ENCODE measurements around the gene BEND7. TPM values are rescaled to one million over a fixed set of nuclear protein-coding genes. Genes with fewer than 3 reads are reported as not detected.

Gene BEND7
- total and polyA plus RNA-seq, 2 donors (not counting 3 experiments of a cell fraction or from before 2014, with no cell fraction given), result 7.3 to 31.7 TPM

- no TSS peak for BruUV-seq (replicated peaks)
- Histone ChIP-seq H3K9me3 (replicated peaks; ENCODE audit: control insufficient read depth, insufficient read depth, low read length) (no peaks in the 10 kb centered on the region), H3K4me3 (replicated peaks in 1 of 3; ENCODE audit: insufficient read depth in 1 of 3, low read depth in 1 of 3, low read length in 3 of 3) (no peak overlapping the region), H3K4me2 (ENCODE audit: insufficient read depth, low read length) (no peak overlapping the region), H3K4me1 (ENCODE audit: control insufficient read depth, extremely low read depth, insufficient read depth, low read length) (no peaks in the 10 kb centered on the region), H3K79me2 (ENCODE audit: control insufficient read depth, insufficient read depth, low read length) (no peaks in the 10 kb centered on the region), H3K27ac (ENCODE audit: insufficient read depth, low read depth, low read length) (no peak overlapping the region), H3K9me1 (replicated peaks; ENCODE audit: control insufficient read depth, extremely low read depth, insufficient read depth, low read length) (no peaks in the 10 kb centered on the region), H3K27me3 (ENCODE audit: control insufficient read depth in 2 of 2, insufficient read depth in 2 of 2, low read length in 2 of 2) (peaks cover 5 to 14% of the 10 kb centered on the region in 2 experiments), H3K36me3 (ENCODE audit: control insufficient read depth in 2 of 2, extremely low read depth in 1 of 2, insufficient read depth in 2 of 2, low read length in 2 of 2) (no peaks in the 10 kb centered on the region), H2AFZ (ENCODE audit: low read depth, low read length) (no peak overlapping the region), H3K9ac (replicated peaks; ENCODE audit: extremely low read depth, insufficient read depth, low read length) (no peak overlapping the region), H4K20me1 (replicated peaks; ENCODE audit: control insufficient read depth, extremely low read depth, insufficient read depth, low read length) (no peaks in the 10 kb centered on the region)
- FAIRE-seq (no peak), DNase-seq (ENCODE audit: low read depth, low spot score) (no peak)
- CTCF ChIA-PET, result interaction anchor here (1.0 kb wide), 1 partner anchor 11 kb away, joined by 3 read pairs; no protein-coding TSS in a partner anchor
- intact Hi-C loops (cut with micrococcal nuclease), result no loop called here
- POLR2A ChIA-PET, result no interaction called here
- no peak for TF ChIP-seq EZH2 (IDR thresholded peaks at IDR 0.05; ENCODE audit: borderline replicate concordance, low read depth, low read length, severe bottlenecking)
- TF ChIP-seq JUN (IDR thresholded peaks at IDR 0.05; ENCODE audit: borderline replicate concordance, insufficient read depth, insufficient read length, low read depth), result no peak
- TF ChIP-seq MAX (IDR thresholded peaks at IDR 0.05; ENCODE audit: insufficient read depth, insufficient read length), result no peak
- TF ChIP-seq CTCF (IDR thresholded peaks at IDR 0.05; ENCODE audit: extremely low read depth in 1 of 2, insufficient read depth in 1 of 2, low read depth in 1 of 2, low read length in 2 of 2), result no peak
- TF ChIP-seq POLR2A (IDR thresholded peaks at IDR 0.05; ENCODE audit: low read depth, low read length), result no peak
- TF ChIP-seq FOS (IDR thresholded peaks at IDR 0.05; ENCODE audit: borderline replicate concordance, insufficient read depth, low read length), result no peak
- no peak for TF ChIP-seq MYC (IDR thresholded peaks at IDR 0.05; ENCODE audit: low read depth, low read length)
- TF ChIP-seq GATA2 (IDR thresholded peaks at IDR 0.05; ENCODE audit: insufficient read depth, insufficient read length, low read depth, low read length), result no peak
- no peak for TF ChIP-seq POLR2AphosphoS5 (IDR thresholded peaks at IDR 0.05; ENCODE audit: insufficient read depth, low read depth, low read length)
- dilution Hi-C loops (cut with MboI; ENCODE audit: extremely low pct_ligation_motif_present, low sequenced_read_pairs), result no loop called here
Observed at GRCh38 chr10:13396369-13396768, 132.4 kb downstream of the BEND7 start.
